HEK293T (cell line): Measurements from ENCODE around the gene ESR2.

Experiments used
- SP1 ChIP-seq: fragments of 450-650 bp; IDR thresholded peaks from 2 replicates; pipeline ENCODE4 v1.6.1; 2017
- TARDBP ChIP-seq: fragments of 450-650 bp; IDR thresholded peaks from 2 replicates; pipeline ENCODE4 v1.6.1; 2016

GRCh38 chr14:64069634-64070359 is 224.4 kb downstream of the ESR2 start:
- TF ChIP-seq SP1 = no peak
- TF ChIP-seq TARDBP = no peak
